HG03442 (cell line): ENCODE results near the gene TBX4.

Experiments used
- ATAC-seq: cut with Tn5 transposase; IDR thresholded peaks from one replicate; pipeline ENCODE4 v1.9.1; 2021; ENCODE audit warnings: mild to moderate bottlenecking, moderate library complexity; ENCODE audit not compliant: unreplicated experiment

TBX4 gene

DNA sequence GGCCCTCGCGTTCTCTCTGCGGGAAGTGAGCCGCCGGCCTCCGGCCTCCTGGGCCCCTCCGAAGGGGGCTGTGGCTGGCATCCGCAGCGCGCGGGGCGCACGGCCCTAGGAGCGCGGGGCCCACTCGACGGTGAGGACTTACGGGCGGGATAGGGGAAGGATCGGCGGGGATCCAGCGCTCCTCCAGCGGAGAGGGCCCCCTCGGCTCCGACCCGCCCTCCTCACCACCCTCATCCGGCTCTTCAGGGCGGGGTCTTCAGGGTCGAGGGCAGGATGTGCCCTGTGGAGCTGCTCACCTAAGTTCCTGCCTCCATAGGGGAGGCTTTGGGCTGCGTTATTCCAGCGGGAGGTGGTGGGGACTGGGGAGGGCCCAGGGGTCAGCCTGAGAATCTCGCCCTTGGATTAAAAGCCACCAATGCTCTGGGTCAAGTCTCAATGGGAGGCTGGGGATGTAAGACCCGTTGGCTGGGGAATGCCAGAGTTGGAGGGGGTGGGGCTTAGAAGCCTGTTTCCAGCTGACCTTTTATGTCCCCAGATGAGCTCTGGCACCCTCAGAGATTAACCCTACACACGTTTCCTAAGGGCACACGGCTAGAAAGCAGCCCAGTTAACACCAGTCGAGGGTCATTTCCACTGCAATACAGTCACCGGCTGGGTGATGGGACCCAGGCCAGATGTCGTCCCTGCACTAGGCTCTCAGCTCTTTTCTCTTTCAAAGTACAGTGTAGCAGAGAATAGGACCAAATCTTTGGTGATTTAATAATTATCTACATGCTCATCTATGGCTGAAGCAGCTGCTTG, 39.2 kb upstream of the TBX4 start:
- ATAC-seq: no peak

DNA sequence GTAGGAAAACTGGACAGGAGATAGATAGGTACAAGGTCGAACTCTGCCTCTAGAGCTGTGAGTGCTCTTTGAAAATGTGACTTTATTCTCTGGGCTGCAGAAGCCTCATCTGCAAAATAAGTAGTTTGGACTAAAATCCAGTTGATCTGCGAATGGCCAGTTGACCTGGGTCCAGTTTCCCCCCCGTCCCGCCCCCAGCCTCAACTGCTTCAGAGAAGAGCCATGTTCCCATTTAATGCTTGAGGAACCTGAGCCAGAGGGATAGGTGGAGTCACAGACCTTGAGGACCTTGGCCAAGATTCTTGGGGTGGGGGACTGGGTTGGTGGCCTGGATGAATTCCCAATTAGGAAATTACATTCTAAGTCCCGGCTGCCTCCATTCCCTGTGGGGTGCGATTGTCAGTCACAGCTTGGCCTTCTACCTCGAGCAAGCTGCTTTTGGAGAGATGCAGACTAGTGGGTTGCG, 38.5 kb upstream of the TBX4 start:
- no peak for ATAC-seq

DNA sequence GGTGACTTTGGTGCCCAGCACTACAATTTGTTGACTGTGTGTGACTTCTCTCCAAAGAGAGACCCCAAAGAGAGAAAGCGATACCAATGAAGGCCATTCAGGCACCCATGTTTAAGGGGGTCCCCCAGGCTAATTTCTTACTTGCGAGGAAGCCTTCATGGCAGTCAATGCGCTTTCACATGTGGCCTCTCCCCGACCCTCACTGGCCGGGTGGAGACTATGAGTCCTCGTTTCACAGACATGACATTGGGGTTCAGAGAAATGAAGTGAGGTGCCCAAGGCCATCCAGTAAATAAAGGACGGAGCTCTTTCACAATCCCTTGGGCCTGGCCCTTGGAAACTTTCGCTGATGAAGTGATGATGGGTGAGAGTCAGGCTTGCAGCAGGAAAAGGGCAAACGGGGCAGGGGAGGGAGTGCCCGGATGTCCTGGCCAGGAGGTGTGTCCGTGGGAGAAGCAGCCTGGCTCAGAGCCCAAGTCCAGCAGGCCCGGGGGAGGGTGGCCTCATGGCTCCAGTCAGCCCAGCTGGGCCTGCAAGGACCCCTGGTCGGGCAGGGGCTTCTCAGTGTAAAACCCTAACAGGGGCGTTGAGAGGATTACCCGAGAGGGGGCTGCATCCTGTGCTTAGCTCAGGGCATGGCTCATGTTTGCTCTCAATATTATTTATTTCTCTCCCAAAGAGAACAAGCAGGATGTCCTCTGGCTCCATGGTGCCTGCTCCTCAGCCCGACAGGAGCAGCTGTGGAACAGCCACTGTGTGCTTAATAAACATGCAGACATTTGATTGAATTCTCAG, 37.9 kb upstream of the TBX4 start:
- no peak for ATAC-seq

DNA sequence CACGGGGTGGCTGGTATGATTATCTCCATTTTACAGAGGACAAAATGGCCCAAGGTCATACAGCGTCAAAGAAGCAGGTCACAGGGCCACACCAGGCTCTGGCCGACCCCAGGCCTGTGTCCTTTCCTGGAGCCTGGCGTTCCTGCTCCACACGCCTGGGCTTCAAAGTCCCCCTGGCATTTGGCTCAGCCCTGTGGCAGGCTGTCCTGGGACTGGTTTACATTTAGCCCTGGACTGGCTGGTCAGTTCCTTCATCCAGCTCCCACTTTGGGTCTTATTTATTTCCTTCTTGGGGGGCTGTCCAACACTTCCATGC, 37.3 kb upstream of the TBX4 start:
- no peak for ATAC-seq

DNA sequence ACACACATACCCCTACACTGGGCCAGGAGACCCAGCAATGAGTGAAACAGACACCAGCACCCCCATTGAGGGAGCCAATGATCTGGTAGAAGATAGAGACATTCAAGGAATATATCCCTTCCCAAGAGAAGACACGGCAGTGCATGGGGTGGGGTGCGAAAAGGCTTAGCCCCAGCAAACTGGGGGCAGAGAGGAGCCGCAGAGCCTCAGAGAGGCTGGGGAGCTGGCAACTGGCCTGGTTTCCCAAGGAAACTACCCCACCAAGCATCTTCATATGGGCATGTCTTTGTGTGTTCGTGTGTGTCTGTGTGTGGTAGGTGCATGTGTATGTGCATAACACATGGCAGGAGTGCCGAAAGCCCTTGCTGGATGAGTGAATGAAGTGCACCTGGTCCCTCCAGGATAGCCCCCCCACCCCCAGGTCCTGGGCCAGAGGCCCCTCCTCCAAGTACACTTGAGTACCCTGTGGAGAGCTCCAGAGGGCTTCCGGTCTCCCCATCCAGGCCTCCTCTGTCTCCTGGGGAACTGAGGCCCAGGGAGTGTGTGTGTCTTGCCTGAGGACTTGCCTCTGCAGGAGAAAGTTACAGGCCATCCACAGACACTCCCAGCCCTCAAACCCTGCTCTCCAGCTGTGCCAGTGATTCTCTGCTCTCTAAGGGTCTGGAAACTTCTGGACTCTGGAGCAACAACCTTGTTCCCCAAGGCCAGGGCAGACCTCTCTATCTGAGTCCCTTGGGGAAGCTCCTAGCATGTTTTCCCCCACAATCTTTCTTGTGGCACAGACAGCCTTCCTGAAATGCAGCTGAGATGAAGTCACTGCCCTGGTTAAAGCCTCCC, 36.6 kb upstream of the TBX4 start:
- no peak for ATAC-seq

DNA sequence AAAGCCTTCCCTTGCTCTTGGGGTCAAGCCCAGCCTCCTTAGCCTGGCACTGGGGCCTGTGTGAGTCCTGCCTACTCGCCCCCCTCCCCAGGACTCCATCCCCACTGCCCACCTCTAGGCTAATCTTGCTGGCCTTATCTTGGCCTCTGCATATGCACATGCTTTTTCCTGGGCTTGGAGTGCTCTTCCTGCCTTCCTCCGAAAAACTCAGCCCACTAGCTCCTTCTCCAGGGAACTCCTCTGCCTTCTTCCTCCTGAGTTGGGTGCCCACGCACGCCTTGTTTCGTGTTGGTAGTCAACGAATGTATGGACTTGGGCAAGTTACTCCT, 36.0 kb upstream of the TBX4 start:
- no peak for ATAC-seq

DNA sequence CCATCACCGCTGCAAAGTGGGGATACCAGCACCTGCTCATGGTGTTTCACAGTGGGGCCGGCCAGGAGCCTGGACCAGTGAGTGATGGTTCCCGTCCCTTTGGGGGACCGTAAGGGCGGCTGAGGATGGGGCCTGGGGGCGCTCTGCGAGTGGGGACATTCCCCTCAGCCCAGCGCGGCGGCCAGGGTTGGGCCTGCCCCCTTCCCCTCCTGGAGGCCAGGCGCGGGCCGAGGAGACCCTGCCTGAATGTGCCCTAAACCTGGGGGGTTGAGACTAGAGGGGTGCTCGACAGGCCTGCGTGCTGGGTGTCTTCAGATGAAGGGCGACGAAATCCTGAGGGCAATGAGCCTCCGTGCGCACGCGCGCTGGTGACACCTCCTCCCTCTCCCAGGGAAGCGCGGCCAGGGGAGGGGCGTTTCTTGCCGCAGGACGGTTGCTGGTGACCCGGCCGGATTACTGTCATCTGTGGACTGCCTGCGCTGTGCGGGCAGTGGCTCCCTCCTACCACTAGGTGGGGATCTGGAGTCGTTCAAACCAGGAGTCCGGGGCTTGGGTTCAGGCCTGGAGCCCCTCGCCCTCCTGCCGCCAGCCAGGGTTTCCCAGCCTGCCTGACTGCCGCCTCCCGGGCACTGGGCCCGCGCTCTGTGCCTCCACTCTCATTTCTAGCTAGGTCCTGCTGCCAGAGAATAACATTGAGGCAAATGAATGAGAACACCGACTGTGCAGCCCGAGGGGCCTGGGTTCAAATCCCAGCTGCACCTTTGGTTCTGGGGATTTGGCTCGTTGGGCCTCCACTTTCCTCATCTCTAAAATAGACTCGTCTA, 35.5 kb upstream of the TBX4 start:
- no peak for ATAC-seq

DNA sequence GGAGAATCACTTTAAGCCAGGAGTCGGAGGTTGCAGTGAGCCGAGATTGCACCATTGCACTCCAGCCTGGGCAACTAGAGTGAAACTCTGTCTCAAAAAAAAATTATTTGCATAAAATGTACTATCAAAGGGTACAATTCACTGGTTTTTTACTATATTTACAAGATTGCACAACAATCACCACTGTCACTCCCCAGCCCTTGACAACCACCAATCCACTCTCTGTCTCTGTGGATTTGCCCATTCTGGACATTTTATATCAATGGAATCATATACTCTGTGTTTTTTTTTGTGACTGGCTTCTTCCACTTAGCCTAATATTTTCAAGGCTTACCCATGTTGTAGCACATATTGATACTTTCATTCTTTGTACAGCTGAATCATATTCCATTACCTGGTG, 33.8 kb upstream of the TBX4 start:
- no peak for ATAC-seq

DNA sequence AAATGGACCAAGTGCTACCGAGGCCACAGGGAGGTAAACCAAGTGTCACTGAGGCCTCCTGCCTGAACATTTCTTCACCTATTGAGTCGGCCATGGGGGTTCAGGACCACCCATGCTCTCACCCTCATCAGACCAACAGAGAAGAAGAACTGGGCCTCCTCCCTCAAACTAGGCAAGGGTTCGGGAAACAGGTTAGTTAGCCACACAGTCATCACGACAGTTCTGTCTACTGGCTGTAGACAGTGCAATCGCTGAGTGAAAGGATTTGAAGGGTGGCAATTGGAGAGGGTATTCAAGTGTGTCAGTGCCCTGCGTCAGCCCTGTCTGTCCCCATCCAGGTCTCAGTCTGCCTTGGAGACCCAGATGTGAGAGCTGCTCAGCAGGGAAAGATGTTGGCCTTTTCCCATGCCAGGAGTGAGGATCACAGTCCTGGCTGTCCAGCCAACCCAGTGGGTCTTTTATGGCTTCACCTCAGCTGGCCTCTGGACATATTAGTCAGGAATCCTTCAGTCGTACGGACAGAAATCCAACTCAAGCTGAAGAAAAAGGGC, 32.7 kb upstream of the TBX4 start:
- ATAC-seq: no peak

DNA sequence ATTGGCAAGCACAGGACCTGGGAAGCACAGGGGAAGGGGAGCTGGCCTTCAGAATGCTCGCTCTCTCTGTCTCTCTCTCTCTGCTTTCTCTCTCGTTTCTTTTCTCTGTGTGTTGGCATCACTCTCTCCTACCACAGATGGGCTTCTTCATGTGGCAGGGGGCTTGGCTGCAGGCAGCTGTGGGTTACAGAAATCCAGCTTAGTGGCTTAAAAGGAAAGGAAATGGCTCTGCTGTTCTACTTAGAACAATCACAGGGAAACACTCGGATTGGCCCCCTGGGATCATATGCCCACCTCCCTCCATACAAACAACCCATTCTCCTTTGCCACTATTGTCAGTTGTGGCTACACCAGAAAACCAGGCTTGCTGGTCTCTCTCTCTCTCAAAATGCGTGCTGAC, 32.2 kb upstream of the TBX4 start:
- ATAC-seq: no peak

DNA sequence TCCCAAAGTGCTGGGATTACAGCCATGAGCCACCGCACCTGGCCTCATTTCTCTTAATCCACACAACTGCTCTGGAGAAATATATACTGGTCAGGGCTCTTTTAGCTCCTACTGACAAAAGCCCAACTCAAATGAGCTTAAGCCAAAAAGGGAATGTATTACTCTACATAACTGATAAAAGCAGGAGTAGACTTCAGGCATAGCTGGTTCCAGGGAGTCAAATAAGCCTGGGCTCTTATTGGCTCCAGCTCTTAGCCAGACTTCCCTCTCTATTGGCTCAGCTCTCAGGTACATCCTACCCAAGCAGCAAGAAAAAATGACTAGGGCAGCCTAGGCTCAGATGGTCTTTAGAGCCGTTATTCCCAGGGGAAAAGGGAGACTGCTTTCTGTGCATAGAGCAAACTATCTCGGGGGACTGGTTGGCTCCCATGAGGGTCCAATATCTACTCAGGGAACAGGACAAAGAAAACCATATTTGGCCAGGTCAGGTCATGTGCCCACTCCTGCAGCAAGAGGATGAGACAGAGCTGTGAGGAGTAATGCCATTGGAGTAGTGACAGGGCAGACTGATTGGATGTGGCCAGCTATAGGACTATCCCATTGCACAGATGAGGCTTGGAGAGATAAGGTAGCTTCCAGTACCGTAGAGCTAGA, 31.4 kb upstream of the TBX4 start:
- ATAC-seq: no peak

DNA sequence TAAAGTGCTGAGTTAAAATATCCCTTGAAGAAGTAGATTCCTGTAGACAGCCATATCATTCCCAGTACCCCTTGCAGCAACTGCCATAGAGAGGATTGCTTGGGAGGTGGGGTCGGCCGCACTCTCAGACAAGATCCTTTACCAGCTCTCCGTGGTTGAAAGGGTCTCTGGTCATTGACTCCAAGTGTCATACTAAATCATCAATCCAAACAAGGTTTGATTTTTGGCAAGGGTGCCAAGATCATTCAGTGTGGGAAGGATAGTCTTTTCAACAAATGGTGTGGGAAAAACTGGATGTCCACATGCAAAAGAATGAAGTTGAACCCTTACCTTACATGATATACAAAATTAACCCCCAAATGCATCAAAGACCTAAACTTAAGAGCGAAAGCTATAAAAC, 30.8 kb upstream of the TBX4 start:
- no peak for ATAC-seq

DNA sequence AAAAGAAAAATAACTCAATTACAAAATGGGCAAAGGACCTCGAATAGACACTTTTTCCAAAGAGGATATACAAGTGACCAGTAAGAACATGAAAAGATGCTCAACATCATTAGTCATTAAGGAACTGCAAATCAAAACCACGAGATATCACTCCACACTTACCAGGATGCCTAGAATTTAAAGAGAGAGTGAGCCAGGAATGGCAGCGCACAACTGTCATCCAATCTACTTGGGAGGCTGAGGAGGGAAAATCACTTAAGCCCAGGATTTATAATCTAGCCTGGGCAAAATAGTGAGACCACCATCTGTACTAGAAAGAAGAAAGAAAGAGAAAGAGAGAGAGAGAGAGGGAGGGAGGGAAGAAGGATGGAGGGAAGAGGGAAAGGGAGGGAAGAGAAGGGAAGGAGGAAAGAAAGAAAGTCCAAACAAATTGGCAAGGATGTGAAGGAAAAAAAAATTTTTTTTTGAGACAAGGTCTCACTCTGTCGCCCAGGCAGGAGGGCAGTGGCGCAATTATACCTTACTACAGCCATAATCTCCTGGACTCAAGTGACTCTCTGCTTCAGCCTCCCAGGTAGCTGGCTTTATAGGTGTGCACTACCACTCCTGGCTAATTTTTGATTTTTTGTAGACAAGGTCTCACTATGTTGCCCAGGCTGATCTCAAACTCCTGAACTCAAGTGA, 30.0 kb upstream of the TBX4 start:
- ATAC-seq: no peak

DNA sequence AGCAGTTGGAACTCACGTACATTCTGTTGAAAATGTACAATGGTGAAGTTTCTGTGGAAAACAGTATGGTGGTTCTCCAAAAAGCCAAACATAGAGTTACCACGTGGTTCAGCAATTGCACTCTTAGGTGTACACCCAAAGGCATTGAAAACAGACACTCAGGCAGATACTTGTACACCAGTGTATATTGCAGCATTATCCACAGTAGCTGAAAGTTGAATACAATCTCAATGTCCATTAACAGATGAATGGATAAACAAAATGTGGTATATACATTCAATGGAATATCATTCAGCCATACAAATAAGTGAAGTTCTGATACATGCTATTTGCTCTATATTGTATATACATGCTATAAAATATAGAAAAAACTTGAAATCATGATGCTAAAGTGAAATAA, 29.4 kb upstream of the TBX4 start:
- ATAC-seq: no peak

DNA sequence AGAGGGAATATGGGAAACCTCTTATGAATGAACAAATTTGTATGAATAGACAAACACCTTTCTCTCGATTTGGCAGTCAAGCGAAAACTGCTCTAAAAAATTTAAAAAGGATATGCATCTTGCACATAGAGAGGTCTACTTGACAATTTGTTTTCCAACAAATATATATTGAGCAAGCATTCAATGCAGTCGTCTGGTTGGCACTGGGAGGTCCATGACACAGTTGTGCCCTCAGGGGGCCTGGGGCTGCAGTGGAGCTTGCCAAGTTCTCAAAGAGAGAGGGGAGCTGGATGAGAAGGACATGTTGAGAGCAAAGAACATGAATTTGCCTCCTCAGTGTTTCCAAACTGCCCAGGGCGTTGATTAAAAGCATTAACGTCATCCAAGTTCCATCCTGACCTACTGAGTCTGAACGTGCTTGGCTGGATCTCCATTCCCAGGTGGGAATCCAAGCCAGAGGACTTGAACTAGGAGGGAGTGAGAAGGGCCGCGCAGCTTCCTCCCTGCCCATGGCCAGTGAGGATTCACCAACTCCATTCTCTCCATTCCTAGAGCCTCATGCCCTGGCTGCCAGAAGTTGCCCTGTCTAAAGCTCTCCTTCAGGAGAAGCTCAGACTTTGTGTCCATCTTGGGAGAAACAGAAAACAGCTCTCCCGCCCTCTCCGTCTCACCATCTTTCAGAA, 28.1 kb upstream of the TBX4 start:
- no peak for ATAC-seq

DNA sequence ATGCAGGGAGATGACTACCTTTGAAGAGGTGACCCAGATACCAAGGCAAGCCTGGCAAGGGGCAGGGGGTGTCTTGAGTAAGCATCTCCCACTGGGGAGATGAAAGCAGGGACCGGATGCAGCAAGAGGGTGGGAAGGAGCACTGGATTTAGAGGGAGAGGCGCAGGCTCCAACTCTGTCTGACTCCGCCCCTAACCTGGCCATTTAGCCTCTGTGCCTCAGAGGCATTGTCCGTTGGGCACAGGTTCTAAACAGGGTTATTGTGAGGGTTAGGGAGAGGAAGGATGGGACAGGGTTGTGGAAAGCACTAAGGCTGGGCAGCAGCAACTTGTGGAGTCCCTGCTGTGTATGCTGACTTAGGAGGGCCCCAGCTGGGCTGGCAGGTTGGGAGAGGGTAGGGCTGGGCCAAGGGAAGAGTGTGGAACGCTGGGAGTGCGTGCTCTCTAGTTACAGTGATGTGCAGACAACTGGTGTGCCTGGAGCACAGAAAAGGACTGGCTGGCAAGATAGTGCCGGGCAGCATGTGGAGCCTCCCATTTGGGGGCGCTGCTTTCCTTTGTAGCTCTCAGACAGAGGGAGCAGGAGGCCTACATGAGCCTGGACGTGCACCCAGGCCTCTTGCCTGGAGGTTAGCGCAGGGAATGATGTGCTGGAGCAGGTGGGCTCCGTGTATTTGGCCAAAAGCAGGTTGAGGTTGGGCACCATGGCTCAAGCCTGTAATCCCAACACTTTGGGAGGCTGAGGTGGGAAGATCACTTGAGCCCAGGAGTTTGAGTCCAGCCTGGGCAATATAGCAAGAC, 26.3 kb upstream of the TBX4 start:
- no peak for ATAC-seq

DNA sequence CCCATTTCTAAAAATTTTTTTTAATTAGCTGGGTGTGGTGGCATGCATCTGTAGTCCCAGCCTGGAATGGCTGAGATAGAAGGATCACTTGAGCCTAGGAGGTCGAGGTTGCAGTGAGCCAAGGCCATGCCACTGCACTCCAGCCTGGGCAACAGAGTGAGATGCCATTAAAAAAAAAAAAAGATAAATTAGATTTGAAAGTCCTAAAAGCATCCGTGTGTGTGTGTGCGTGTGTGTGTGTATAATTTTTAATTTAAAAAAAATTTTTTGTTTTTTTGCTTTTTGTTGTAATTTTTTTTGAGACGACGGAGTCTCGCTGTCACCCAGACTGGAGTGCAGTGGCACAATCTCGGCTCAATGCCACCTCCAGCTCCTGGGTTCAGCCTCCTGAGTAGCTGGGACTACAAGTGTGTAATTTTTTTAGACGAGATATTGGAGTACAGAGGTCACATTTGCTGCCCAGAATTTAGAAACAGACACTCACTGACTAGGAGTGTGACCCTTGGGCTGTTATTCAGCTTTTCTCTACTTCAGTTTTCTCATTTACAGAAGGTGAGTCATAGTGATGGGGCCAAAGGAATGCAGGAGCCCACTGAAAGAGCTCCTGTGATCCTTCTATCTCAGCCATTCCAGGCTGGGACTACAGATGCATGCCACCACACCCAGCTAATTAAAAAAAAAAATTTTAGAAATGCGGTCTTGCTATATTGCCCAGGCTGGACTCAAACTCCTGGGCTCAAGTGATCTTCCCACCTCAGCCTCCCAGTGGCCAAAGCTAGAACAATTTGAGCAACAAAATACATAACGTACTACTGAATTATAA, 25.5 kb upstream of the TBX4 start:
- ATAC-seq: no peak
